ENCODE data around the gene PLXNA4.

Gene PLXNA4

GRCh38 chr7:132537456-132538145 lies 38.7 kb downstream of the PLXNA4 start:
- DNase-seq (ENCODE audit: low read depth in 2 of 2, low spot score in 1 of 2): no peak

DNA sequence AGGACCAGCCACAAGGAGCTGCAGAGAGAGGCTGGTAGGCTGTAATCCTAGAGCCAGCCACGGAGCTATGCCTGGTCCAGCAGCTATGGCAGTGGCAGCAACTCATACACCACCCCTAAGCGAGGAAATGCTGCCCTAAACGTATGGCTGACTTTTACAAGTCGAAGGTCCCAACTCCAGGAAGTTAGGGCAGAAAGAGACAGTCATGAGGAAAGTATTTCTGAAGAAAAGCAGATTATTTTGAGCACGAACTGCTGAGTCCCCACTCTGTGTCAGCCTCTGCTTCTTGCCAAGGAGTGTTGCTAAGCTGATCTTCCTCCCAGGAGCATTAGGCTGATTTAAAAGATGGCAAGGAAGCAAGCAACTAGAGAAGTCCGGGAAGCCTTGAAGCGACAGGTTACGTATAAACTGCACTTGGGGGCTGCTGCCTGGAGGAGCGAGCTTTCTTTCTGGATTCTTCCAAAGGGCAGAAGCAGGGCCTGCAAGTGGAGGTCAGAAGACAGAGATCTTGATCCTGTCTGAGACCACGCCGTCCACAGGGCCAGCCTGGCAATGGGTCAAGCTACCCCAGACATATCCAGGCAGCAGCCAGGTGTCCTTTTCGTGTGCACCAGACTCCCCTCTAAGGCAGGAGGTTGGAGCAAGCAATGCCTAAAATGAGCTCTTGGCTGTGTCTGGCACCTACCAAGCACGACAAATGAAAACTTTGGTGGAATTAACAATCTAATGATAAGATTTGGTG lies 39.4 kb downstream of the PLXNA4 start:
- DNase-seq (ENCODE audit: low read depth in 2 of 2, low spot score in 1 of 2): no peak

- no peak for DNase-seq (ENCODE audit: low read depth in 2 of 2, low spot score in 1 of 2)
Measured at GRCh38 chr7:132533916-132534315, 42.4 kb downstream of the PLXNA4 start.

DNA sequence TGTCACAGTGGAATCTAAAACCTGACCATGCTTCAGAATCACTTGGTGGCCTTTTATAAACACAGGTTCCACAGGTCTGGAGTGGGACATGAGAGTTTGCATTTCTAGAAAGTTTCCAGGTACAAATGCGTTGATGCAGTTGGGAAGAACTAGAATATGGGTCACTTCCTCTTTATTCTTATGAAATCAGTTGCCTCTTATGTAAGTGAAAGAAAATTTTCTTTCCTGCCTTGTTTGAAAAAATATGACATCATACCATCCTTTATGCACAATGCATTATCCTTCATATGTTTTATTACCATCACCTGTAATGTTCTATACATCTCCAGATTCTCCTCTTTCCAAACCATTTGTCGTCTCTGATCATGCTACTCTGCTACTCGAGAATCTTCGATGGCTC lies 44.0 kb downstream of the PLXNA4 start:
- DNase-seq (ENCODE audit: low read depth in 2 of 2, low spot score in 1 of 2): no peak

- no peak for DNase-seq (ENCODE audit: low read depth in 2 of 2, low spot score in 1 of 2)
Measured at GRCh38 chr7:132531562-132531961, 44.7 kb downstream of the PLXNA4 start.

DNA sequence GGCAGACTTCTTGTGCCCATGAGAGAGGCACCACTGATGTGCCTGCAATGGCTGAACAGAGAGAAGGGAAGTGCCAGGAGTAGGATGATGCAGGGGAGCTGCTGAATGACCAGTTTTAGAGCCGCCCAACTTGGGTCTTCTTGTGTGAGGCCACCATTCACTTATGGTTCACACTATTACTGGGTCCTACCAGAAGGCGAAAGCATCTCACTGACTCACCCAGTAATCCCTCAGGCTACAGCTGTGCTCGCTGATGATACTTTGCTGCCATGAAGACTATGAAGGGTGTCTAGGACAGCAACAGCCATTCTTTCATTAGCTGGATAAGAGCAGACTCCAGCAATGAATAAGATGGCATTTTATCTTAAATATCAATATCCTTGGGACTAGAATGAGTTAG lies 47.6 kb downstream of the PLXNA4 start:
- DNase-seq (ENCODE audit: low read depth in 2 of 2, low spot score in 1 of 2): no peak

DNA sequence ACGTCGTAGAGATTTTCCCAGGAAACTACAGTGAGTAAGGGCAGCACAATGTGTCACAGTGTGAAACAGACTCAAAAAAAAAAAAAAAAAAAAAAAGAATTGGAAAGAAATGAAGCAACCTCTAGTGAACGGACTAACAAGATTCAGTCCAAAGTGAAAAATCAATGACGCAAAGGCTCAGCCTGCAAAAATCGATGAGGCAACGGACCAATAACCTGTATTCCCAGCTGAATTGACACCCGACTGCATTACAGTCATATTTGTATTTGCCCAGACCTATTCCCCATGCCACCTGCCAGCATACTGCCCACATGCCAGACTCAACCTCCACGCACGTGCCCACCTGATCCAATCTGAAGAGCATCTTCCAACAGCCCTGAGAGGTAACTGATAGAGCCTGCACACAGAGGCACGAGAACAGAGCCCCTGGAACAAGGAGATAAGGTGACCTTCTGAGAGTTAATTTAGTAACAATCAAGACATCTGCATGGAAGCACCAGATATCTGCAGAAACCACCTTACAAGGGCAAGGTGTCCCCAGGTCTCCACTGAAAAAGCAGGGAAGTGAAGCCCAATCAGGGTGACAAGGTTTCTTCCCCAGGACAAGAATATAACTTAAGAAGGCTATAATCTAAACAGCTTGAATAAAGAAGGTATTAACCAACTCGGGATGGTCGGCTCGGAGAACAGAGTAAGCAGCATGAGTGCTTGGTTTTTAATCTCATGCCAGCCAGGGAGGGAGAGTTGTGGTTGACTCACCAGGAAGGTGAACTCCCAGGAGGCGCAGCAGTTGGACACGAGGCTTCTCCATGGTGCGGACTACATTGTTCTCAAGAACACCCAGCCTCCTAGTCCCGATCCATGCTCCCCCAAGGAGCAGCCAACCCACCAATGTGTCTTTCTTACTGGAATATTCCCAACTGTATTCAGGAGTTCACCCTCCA lies 48.5 kb downstream of the PLXNA4 start:
- no peak for DNase-seq (ENCODE audit: low read depth in 2 of 2, low spot score in 1 of 2)

DNA sequence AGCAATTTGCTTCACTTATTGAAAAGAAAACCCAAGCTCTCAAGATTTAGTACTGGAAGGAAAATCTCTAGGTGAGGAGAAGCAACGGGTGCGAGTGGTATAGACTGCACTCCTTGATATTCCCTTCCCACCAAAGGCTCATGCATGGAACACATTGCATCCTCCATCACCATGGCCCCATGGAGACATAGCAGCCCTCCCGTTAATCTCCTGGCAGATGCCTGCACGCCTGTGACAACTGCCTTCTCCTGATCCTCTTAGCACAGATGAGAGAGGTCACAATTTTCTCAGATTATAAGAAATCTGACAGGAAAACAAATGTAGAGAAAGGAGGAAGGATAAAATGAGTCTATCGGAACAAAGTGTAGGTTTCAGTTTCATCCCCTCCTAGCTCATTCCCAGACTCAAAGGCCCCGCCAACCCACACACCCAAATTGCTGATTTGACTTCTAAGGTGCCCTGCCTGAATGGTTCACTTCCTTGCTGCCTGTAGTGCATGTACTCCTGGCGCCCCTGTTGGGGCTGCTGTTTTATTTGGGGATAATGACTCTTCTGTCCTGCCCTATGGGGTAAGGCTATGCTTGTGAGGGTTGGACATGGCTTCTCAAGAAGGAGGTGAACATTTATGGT lies 50.0 kb downstream of the PLXNA4 start:
- DNase-seq (ENCODE audit: low read depth in 2 of 2, low spot score in 1 of 2): no peak

- DNase-seq (ENCODE audit: low read depth in 2 of 2, low spot score in 1 of 2): no peak
Measured at GRCh38 chr7:132521423-132521822, 54.8 kb downstream of the PLXNA4 start.

GRCh38 chr7:132520591-132521280 lies 55.5 kb downstream of the PLXNA4 start:
- DNase-seq (ENCODE audit: low read depth in 2 of 2, low spot score in 1 of 2): no peak

DNA sequence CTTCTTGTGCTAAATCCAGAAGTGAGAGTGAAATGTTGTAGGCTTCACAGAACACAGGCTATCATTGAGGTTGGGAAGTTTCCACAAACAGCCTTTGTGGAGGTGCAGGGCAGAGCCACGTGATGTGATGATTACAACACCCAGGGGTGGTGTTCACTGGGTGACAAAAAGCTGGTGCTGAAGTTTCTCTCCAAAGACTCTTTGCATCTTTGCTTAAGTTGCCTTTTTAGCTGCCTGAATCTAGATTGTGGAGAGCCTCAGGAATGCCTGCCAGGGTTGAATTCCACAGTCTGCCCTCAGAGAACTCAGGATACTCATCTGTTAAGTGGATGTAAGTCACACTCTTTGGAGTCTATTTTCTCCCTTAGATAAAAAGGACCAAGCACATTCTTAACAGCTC lies 56.3 kb downstream of the PLXNA4 start:
- DNase-seq (ENCODE audit: low read depth in 2 of 2, low spot score in 1 of 2): no peak

- DNase-seq (ENCODE audit: low read depth in 2 of 2, low spot score in 1 of 2): no peak
Measured at GRCh38 chr7:132518839-132519173, 57.5 kb downstream of the PLXNA4 start.

DNA sequence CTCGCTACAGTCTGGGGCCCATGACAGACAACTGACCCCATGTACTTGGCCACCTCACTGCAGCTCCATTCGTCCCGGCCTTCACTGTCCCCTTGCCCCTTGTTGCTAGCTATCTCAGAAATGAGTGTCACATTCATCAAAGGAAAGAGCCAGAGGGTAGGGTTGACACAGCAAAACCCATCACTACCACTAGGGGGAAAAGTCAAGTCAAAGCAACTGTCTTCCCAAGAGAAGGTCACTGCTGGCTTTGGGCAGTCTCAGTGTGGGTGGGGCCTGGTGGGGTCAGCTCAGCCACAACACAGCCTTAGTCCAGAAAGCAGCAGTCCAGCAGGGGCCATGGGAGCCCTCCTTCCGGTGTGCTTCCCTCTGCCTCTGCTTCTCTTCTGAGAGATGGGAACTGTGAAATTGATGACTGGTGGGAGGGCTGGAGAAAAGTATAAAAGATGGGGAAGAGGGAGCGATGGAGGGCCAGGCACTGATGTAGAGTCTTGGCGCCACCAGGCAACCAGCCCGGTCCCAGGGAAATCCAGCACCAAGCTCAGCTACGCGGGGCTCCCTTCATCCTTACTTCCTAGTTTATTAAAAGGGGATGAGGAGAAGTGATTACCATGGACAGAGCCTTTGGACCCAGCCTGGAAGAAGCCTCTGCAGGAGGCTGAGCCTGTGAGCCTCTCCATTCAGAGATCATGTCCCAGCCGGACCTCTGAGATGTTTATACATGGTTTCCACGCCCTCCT lies 58.0 kb downstream of the PLXNA4 start:
- DNase-seq (ENCODE audit: low read depth in 2 of 2, low spot score in 1 of 2): no peak

DNA sequence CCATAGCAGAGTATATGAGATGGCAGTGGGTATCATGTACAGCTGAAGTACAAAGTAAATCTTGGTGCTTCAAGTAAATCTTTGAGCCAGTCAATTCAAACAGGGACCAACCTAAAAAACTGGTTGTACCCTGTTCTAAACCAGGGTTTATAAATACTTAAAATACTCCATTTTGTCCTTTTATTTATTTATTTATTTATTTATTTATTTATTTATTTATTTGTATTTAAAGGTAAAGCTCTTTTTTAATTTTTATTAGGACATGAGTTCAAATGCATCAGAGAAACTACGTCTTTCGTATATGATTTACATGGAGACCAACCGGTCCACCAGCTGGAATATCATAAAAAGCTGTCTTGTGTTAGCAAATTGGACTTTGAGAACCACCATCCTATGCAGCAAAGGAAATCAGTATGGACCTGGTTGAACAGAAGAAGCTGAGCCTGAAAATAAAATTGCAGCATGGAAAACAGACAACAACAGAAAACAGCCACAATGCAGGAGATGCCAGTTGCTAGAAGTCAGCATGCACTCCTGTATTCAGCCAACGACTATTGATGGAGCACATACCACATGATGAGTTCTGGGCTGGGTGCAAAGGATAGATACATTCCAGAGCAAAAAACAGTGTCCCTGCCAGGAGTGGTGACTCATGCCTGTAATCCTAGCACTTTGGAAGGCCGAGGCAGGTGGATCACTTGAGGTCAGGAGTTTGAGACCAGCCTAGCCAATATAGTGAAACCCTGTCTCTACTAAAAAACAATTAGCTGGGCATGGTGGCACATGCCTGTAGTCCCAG lies 60.0 kb downstream of the PLXNA4 start:
- DNase-seq (ENCODE audit: low read depth in 2 of 2, low spot score in 1 of 2): no peak

DNA sequence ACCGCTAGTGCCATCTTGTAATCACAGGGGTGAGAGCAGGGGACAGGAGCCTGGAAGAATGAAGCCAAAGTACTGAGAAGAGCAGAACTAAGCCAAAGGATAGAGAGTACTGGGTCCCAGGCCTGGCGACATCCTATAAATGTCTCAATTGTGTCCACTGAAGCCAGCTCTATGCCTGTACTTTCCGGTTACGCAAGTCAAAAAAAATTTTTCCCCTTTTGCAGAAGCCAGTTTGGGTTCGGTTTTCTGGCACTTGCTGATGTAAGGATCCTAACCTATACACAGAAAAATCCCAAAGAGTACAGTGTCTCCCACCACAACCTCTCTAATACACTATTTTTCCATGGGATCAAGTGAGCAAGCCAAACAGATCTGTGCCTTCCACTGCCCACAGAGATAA lies 61.1 kb downstream of the PLXNA4 start:
- DNase-seq (ENCODE audit: low read depth in 2 of 2, low spot score in 1 of 2): no peak

GRCh38 chr7:132514430-132514829 lies 61.8 kb downstream of the PLXNA4 start:
- DNase-seq (ENCODE audit: low read depth in 2 of 2, low spot score in 1 of 2): no peak

DNA sequence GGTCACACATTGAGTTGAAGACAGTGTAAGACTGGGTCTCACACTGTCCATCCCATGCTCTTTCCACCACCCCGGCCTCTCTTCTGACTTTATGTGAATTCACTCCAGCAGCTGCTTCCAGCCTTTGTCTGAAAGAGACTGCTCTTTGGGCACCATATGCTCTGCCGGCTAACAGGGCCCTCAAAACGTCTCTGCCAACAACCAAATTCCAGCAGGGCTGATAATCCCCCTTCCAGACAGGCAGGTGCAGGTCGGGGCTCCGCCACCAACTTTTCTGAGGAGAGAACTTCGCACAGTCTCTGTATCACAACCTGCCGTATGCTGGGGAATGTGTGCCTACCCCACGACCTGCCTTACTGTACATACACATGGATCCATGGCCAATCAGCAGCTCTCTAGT lies 64.3 kb downstream of the PLXNA4 start:
- no peak for DNase-seq (ENCODE audit: low read depth in 2 of 2, low spot score in 1 of 2)

DNA sequence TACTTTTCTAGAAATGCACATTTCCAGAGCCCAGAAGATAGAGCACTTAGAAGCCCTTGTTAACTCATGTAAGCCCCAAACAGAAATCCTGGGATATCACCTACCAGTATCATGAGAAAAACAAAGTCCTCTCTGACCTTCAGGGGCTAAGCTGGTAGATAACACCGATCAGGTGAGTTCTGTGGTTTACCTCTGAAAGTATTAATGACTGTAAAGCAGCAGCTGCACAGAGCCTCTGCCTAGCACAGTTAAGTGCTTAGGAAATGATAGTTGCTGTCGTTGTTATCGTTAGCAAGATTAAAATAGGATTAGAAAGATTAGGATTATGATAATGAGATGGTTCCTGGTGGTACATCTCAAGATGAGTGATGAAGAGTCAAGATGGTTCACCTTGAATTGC lies 64.9 kb downstream of the PLXNA4 start:
- DNase-seq (ENCODE audit: low read depth in 2 of 2, low spot score in 1 of 2): no peak

GRCh38 chr7:132509643-132510042 lies 66.6 kb downstream of the PLXNA4 start:
- DNase-seq (ENCODE audit: low read depth in 2 of 2, low spot score in 1 of 2): no peak
